ENCODE data around the gene GSTT2.
"Not testable (repeated sequence)": the region's sequence is repeated elsewhere in the genome, so short reads cannot be mapped to it uniquely, and the experiment has no call there.

GSTT2 gene

GRCh38 chr22:23974345-23974744 is 5.6 kb upstream of the GSTT2 start, which contains the start of gene DDT:
Gene DDT (minus strand): TSS chr22:23974441. CDS start chr22:23974414, 27 bp downstream.
- not testable (repeated sequence) for H3K4me3 ChIP-seq (ENCODE audit: low read depth, low read length)

- not testable (repeated sequence) for H3K4me3 ChIP-seq (ENCODE audit: low read depth, low read length)
These were observed 5.0 kb upstream of the GSTT2 start for GRCh38 chr22:23974836-23975352.

- not testable (repeated sequence) for H3K4me3 ChIP-seq (ENCODE audit: low read depth, low read length)
These were observed 2.6 kb upstream of the GSTT2 start for GRCh38 chr22:23977304-23977703.

- H3K4me3 ChIP-seq (ENCODE audit: low read depth, low read length) = not testable (repeated sequence)
These were observed 633 bp downstream of the GSTT2 start for GRCh38 chr22:23980567-23980966.

GRCh38 chr22:23984430-23984829 is 4.5 kb downstream of the GSTT2 start:
- no peak overlapping the region for H3K4me3 ChIP-seq (ENCODE audit: low read depth, low read length)

GRCh38 chr22:23986089-23986488 is 6.2 kb downstream of the GSTT2 start:
- H3K4me3 ChIP-seq (ENCODE audit: low read depth, low read length) = not testable (repeated sequence)

GRCh38 chr22:23986538-23987178 is 6.7 kb downstream of the GSTT2 start:
- H3K4me3 ChIP-seq (ENCODE audit: low read depth, low read length) = not testable (repeated sequence)

GRCh38 chr22:23989583-23990244 is 9.8 kb downstream of the GSTT2 start:
- not testable (repeated sequence) for H3K4me3 ChIP-seq (ENCODE audit: low read depth, low read length)

- not testable (repeated sequence) for H3K4me3 ChIP-seq (ENCODE audit: low read depth, low read length)
These were observed 13.1 kb downstream of the GSTT2 start for GRCh38 chr22:23993080-23993479.

GRCh38 chr22:23993581-23994177 is 13.7 kb downstream of the GSTT2 start:
- not testable (repeated sequence) for H3K4me3 ChIP-seq (ENCODE audit: low read depth, low read length)

- H3K4me3 ChIP-seq (ENCODE audit: low read depth, low read length) = no peak overlapping the region
These were observed 17.2 kb downstream of the GSTT2 start for GRCh38 chr22:23997092-23997491.

GRCh38 chr22:23999779-24000178 is 19.8 kb downstream of the GSTT2 start:
- H3K4me3 ChIP-seq (ENCODE audit: low read depth, low read length) = not testable (repeated sequence)

GRCh38 chr22:24001314-24001713 is 21.4 kb downstream of the GSTT2 start:
- H3K4me3 ChIP-seq (ENCODE audit: low read depth, low read length) = no peak overlapping the region

- no peak overlapping the region for H3K4me3 ChIP-seq (ENCODE audit: low read depth, low read length)
These were observed 22.3 kb downstream of the GSTT2 start for GRCh38 chr22:24002272-24002671.

GRCh38 chr22:24002851-24003250 is 22.9 kb downstream of the GSTT2 start:
- no peak overlapping the region for H3K4me3 ChIP-seq (ENCODE audit: low read depth, low read length)

GRCh38 chr22:24003887-24004286 is 24.0 kb downstream of the GSTT2 start:
- no peak overlapping the region for H3K4me3 ChIP-seq (ENCODE audit: low read depth, low read length)

- H3K4me3 ChIP-seq (ENCODE audit: low read depth, low read length) = no peak within 1 kb of the TSS
These were observed 25.3 kb downstream of the GSTT2 start, which contains the start of gene GSTT4 for GRCh38 chr22:24005201-24005600. Gene GSTT4 (minus strand): TSS chr22:24005453. CDS start chr22:24005356, 97 bp downstream.

- no peak overlapping the region for H3K4me3 ChIP-seq (ENCODE audit: low read depth, low read length)
These were observed 26.4 kb downstream of the GSTT2 start for GRCh38 chr22:24006207-24006913.

GRCh38 chr22:24006914-24007214 is 26.9 kb downstream of the GSTT2 start:
- H3K4me3 ChIP-seq (ENCODE audit: low read depth, low read length) = no peak overlapping the region

GRCh38 chr22:24007253-24008021 is 27.5 kb downstream of the GSTT2 start:
- no peak overlapping the region for H3K4me3 ChIP-seq (ENCODE audit: low read depth, low read length)

- no peak overlapping the region for H3K4me3 ChIP-seq (ENCODE audit: low read depth, low read length)
These were observed 28.0 kb downstream of the GSTT2 start for GRCh38 chr22:24008022-24008283.

Measured in iPS-11a (cell line).